Measurements from ENCODE around the gene NEMF. TPM values are rescaled to one million over a fixed set of nuclear protein-coding genes. Genes with fewer than 3 reads are reported as not detected.
"Not testable (repeated sequence)": the region's sequence is repeated elsewhere in the genome, so short reads cannot be mapped to it uniquely, and the experiment has no call there.

NEMF gene
- total RNA-seq, 2 donors from 2014 or later: 48.6 to 60.5 TPM

- DNase-seq (peak; percentile 68), ATAC-seq (peak; percentile 76 to 83)
- intact Hi-C loops (cut with DNase I): no loop called here
Observed at GRCh38 chr14:49853572-49854375, 1.2 kb upstream of the NEMF start.

GRCh38 chr14:49853158-49853477 lies 530 bp upstream of the NEMF start:
- ATAC-seq (peak; percentile 6 to 13), DNase-seq (no peak)
- intact Hi-C loops (cut with DNase I): no loop called here

GRCh38 chr14:49851813-49852212 lies 775 bp downstream of the NEMF start:
- DNase-seq: no peak
- intact Hi-C loops (cut with DNase I): no loop called here
- no peak for ATAC-seq

GRCh38 chr14:49849213-49849847 lies 3.3 kb downstream of the NEMF start:
- ATAC-seq: no peak
- intact Hi-C loops (cut with DNase I): no loop called here
- no peak for DNase-seq

- intact Hi-C loops (cut with DNase I): loop anchor here in 1 of 2 donors (5.0 kb wide), 1 partner anchor 46 kb away; no protein-coding TSS in a partner anchor
- ATAC-seq (no peak), DNase-seq (no peak)
Observed at GRCh38 chr14:49828640-49829039, 23.9 kb downstream of the NEMF start.

- ATAC-seq (no peak), DNase-seq (no peak)
- intact Hi-C loops (cut with DNase I): no loop called here
Observed at GRCh38 chr14:49820176-49820575, 32.4 kb downstream of the NEMF start.

GRCh38 chr14:49816844-49817243 lies 35.7 kb downstream of the NEMF start:
- DNase-seq (no peak), ATAC-seq (no peak)
- intact Hi-C loops (cut with DNase I): no loop called here

GRCh38 chr14:49816118-49816517 lies 36.5 kb downstream of the NEMF start:
- DNase-seq; ATAC-seq; intact Hi-C loops (cut with DNase I): not testable (repeated sequence)

- ATAC-seq: no peak
- DNase-seq: no peak
- intact Hi-C loops (cut with DNase I): no loop called here
Observed at GRCh38 chr14:49808780-49809179, 43.8 kb downstream of the NEMF start.

- ATAC-seq: no peak
- intact Hi-C loops (cut with DNase I): loop anchor here in 1 of 2 donors (5.0 kb wide), 1 partner anchor 36 kb away; no protein-coding TSS in a partner anchor
Observed at GRCh38 chr14:49796025-49796424, 56.6 kb downstream of the NEMF start.

GRCh38 chr14:49792618-49793017 lies 60.0 kb downstream of the NEMF start:
- ATAC-seq: no peak
- DNase-seq: no peak
- intact Hi-C loops (cut with DNase I): no loop called here

More at GRCh38 chr14:49796025-49796424, 56.6 kb downstream of the NEMF start:
- no peak for DNase-seq

GRCh38 chr14:49786315-49786714 lies 66.3 kb downstream of the NEMF start:
- ATAC-seq (no peak), DNase-seq (no peak)
- intact Hi-C loops (cut with DNase I): no loop called here

GRCh38 chr14:49783394-49784014 lies 69.1 kb downstream of the NEMF start:
- intact Hi-C loops (cut with DNase I): loop anchor here in 1 of 2 donors (5.0 kb wide), 1 partner anchor 44 kb away; no protein-coding TSS in a partner anchor
- no peak for DNase-seq
- no peak for ATAC-seq

- ATAC-seq, DNase-seq: not testable (repeated sequence)
- intact Hi-C loops (cut with DNase I): loop anchor here in 1 of 2 donors (5.0 kb wide), 1 partner anchor 46 kb away; no protein-coding TSS in a partner anchor
Observed at GRCh38 chr14:49781040-49781439, 71.5 kb downstream of the NEMF start.

GRCh38 chr14:49778421-49778820 lies 74.2 kb downstream of the NEMF start:
- ATAC-seq (no peak), DNase-seq (no peak)
- intact Hi-C loops (cut with DNase I): no loop called here

GRCh38 chr14:49774106-49774505 lies 78.5 kb downstream of the NEMF start:
- DNase-seq (no peak), ATAC-seq (no peak)
- intact Hi-C loops (cut with DNase I): loop anchor here in 1 of 2 donors (5.0 kb wide), 1 partner anchor 142 kb away; no protein-coding TSS in a partner anchor

- not testable (repeated sequence) for DNase-seq, ATAC-seq
- intact Hi-C loops (cut with DNase I): loop anchor here in 1 of 2 donors (5.0 kb wide), 1 partner anchor 139 kb away; no protein-coding TSS in a partner anchor
Observed at GRCh38 chr14:49771691-49772090, 80.9 kb downstream of the NEMF start.

GRCh38 chr14:49770212-49770817 lies 82.3 kb downstream of the NEMF start:
- intact Hi-C loops (cut with DNase I): loop anchor here in 1 of 2 donors (5.0 kb wide), 1 partner anchor 138 kb away; no protein-coding TSS in a partner anchor
- ATAC-seq (no peak), DNase-seq (no peak)

- intact Hi-C loops (cut with DNase I): loop anchor here in 1 of 2 donors (5.0 to 10.0 kb wide), 2 partner anchors 75 to 137 kb away; partner anchors contain the start of gene KLHDC1
- DNase-seq (no peak), ATAC-seq (no peak)
Observed at GRCh38 chr14:49769581-49770211, 82.9 kb downstream of the NEMF start.

Data from left cardiac atrium (tissue), 4 donors.